Muscle layer of colon (tissue), 2 donors: ENCODE results near the gene FAM163B.

Experiments used
- H3K27ac ChIP-seq: one replicate; pipeline ENCODE4 v1.7.0; 2013; ENCODE audit warnings: low read depth, mild to moderate bottlenecking, low read length, moderate library complexity
- H3K27me3 ChIP-seq, 2 donors: one replicate each; pipeline ENCODE4 v1.7.0; 2013; ENCODE audit warnings: low read length in 2 of 2, mild to moderate bottlenecking in 2 of 2; ENCODE audit not compliant: insufficient read depth in 2 of 2, control insufficient read depth in 1 of 2
- H3K36me3 ChIP-seq: one replicate; pipeline ENCODE4 v1.7.0; 2013; ENCODE audit warnings: mild to moderate bottlenecking, low read length; ENCODE audit not compliant: insufficient read depth
- H3K4me1 ChIP-seq: one replicate; pipeline ENCODE4 v1.7.0; 2013; ENCODE audit warnings: mild to moderate bottlenecking, low read length; ENCODE audit not compliant: insufficient read depth
- H3K4me3 ChIP-seq, 2 donors: one replicate each; pipeline ENCODE4 v1.7.0; 2013; ENCODE audit warnings: low read length in 2 of 2, low read depth in 1 of 2, mild to moderate bottlenecking in 1 of 2, moderate library complexity in 1 of 2
- H3K9ac ChIP-seq: one replicate; pipeline ENCODE4 v1.7.0; 2013; ENCODE audit warnings: low read length
- H3K9me3 ChIP-seq: one replicate; pipeline ENCODE4 v1.7.0; 2013; ENCODE audit warnings: mild to moderate bottlenecking, low read length
- donor health status: abdominal sarcoma.
- donor health status: Adenocarcinoma of cecum.

Gene FAM163B

DNA sequence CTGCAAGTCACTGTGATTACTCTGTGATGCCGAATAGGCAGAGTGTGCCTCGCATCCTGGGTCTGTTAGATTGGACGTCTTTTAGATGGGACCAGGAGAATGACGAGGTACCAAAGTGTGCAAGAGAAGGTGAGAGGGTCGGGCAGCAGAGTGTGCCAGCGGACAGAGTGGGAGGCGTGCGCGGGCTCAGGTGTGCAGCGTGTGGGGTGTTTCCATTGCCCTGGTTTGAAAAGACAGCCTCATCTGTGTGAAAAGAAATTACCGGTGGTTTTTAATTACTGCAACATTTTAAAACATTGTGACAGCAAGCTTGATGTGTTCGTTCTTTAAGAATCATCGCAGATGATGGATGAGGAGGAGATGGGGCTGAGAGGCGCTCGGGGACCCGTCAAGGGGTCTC is 4.2 kb upstream of the FAM163B start:
- Histone ChIP-seq H3K4me1 (no peaks in the 10 kb centered on the region), H3K27ac (no peak overlapping the region), H3K27me3 (peaks cover 16 to 27% of the 10 kb centered on the region in 2 donors), H3K36me3 (no peaks in the 10 kb centered on the region), H3K4me3 (no peak overlapping the region), H3K9ac (no peak overlapping the region), H3K9me3 (no peaks in the 10 kb centered on the region)

DNA sequence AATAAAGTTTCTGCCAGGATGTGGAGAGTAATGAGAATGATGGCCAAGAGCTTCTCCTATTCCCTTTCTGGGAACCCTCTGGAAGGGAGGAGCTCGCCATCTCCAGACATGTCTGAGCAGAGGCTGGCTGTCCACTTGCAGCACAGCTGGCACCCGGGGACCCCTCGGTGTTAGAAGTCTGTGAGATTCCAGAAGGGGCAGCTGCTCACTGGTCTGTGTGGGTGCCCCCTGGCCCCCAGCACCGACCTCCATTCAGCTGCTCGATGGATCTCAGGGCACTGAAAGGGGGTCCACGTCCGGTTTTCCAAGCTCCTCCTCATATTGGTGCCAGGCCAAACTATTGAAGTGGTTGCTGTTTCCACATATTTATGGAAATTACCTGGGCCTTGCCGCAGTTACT is 3.6 kb upstream of the FAM163B start:
- Histone ChIP-seq H3K36me3 (no peaks in the 10 kb centered on the region), H3K27me3 (peaks cover 19 to 28% of the 10 kb centered on the region in 2 donors), H3K9me3 (no peaks in the 10 kb centered on the region), H3K27ac (no peak overlapping the region), H3K9ac (no peak overlapping the region), H3K4me3 (no peak overlapping the region), H3K4me1 (no peaks in the 10 kb centered on the region)

GRCh38 chr9:133612051-133612450 is 2.9 kb upstream of the FAM163B start:
- Histone ChIP-seq H3K4me3 (no peak overlapping the region), H3K9ac (no peak overlapping the region), H3K36me3 (no peaks in the 10 kb centered on the region), H3K4me1 (no peaks in the 10 kb centered on the region), H3K27ac (no peak overlapping the region), H3K27me3 (peaks cover 23 to 36% of the 10 kb centered on the region in 2 donors), H3K9me3 (no peaks in the 10 kb centered on the region)

GRCh38 chr9:133610845-133611244 is 1.7 kb upstream of the FAM163B start:
- Histone ChIP-seq H3K9ac (no peak overlapping the region), H3K4me3 (no peak overlapping the region), H3K4me1 (no peaks in the 10 kb centered on the region), H3K27me3 (peaks cover 24 to 43% of the 10 kb centered on the region in 2 donors), H3K9me3 (no peaks in the 10 kb centered on the region), H3K36me3 (no peaks in the 10 kb centered on the region), H3K27ac (no peak overlapping the region)

GRCh38 chr9:133608889-133609288 is 300 bp downstream of the FAM163B start:
- no peaks in the 10 kb centered on the region for H3K36me3 ChIP-seq
- no peak overlapping the region for H3K4me3 ChIP-seq
- peaks cover 24 to 51% of the 10 kb centered on the region in 2 donors for H3K27me3 ChIP-seq
- H3K4me1 ChIP-seq = no peaks in the 10 kb centered on the region
- no peak overlapping the region for H3K9ac ChIP-seq
- H3K27ac ChIP-seq = no peak overlapping the region
- no peaks in the 10 kb centered on the region for H3K9me3 ChIP-seq

- Histone ChIP-seq H3K9ac (no peak overlapping the region), H3K4me1 (no peaks in the 10 kb centered on the region), H3K9me3 (no peaks in the 10 kb centered on the region), H3K4me3 (no peak overlapping the region), H3K27ac (no peak overlapping the region), H3K27me3 (peaks cover 24 to 51% of the 10 kb centered on the region in 2 donors), H3K36me3 (no peaks in the 10 kb centered on the region)
Measured at GRCh38 chr9:133608382-133608781, 807 bp downstream of the FAM163B start.

DNA sequence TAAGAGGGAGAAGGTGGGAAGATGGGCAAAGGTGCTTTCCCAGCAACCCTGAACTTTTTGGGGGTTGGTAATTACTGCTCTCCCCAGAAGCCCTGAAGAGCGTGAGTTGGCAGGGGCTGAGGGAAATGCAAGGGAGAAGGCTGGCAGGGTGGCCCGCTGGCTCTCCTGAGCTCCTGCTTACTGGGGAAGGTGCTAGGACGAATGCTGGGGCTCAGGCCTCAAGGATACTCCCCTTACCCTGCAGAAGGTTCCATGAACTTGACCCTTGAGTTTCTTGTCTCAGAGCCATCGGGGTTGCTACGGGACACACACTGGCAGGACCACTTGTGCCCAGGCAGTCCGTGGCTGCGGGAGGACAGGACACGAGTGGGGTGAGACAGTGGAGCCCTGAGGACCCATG is 1.2 kb downstream of the FAM163B start:
- Histone ChIP-seq H3K9ac (no peak overlapping the region), H3K27me3 (peaks cover 24 to 51% of the 10 kb centered on the region in 2 donors), H3K36me3 (no peaks in the 10 kb centered on the region), H3K4me3 (no peak overlapping the region), H3K27ac (no peak overlapping the region), H3K4me1 (no peaks in the 10 kb centered on the region), H3K9me3 (no peaks in the 10 kb centered on the region)

DNA sequence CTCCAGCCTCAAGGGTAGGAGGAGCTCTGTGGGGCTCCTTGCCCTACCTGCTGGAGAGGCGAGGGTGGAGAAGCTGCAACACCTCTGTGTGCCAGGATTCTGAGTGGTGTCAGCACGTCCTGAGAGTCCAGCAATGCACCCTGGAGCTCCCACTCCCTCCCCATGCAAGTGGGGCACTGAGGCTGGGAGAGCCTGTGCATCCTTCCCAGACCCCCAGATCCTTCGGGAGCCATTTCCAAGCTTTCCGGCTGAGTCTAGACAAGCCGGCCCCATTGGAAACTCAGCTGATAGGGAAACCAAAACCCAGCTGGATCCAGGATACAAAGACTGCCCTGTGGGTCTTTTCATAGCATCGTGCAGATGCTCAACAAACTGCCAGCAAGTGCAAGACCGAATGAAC is 1.8 kb downstream of the FAM163B start:
- Histone ChIP-seq H3K9ac (no peak overlapping the region), H3K27ac (no peak overlapping the region), H3K4me3 (no peak overlapping the region), H3K36me3 (no peaks in the 10 kb centered on the region), H3K27me3 (peaks cover 24 to 51% of the 10 kb centered on the region in 2 donors), H3K4me1 (no peaks in the 10 kb centered on the region), H3K9me3 (no peaks in the 10 kb centered on the region)

- Histone ChIP-seq H3K27me3 (peaks cover 24 to 51% of the 10 kb centered on the region in 2 donors), H3K9ac (no peak overlapping the region), H3K27ac (no peak overlapping the region)
Measured at GRCh38 chr9:133606708-133607025, 2.5 kb downstream of the FAM163B start.

DNA sequence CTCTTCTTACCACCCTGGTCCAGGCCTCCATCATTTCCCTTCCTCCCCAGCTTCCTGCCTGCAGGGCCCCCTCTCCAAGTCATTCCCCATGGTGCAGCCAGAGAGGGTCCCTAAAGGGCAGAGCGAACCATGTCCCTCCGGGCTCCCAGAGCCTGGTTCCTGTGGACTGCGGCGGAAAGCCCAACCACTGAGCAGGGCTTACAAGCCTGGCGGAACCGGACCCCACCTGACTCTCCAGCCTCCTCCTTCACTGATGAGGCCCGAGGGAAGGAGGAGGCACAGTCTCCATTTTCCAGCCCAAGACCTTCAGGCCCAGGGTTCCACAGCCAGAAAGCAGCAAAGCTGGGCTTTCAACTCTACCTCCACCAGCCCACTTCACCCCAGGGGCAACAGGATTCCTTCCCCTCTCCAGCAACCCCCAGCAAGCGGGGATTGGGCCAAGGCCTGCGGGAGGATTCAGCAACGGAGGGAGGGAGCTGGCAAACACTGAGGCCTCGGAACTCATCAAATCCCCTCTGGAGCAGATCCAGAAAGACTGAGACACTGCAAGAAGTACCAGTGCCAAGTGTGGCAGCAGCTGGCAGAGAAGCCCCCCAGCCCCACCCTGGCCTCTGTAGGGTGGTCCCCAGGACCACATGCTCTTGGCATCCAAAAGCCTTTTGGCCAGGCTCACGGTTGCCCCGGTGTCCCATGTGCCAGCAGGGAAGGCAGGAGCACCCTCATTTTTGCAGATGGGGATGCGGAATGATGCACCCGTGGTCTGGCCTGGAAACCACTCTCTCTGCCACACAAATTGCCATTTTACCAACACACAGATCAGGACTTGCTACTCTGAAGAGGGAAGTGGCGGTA is 3.1 kb downstream of the FAM163B start:
- no peaks in the 10 kb centered on the region for H3K4me1 ChIP-seq
- H3K9me3 ChIP-seq = no peaks in the 10 kb centered on the region
- no peaks in the 10 kb centered on the region for H3K36me3 ChIP-seq
- no peak overlapping the region for H3K9ac ChIP-seq
- H3K4me3 ChIP-seq = no peak overlapping the region
- H3K27me3 ChIP-seq = peaks cover 23 to 49% of the 10 kb centered on the region in 2 donors
- H3K27ac ChIP-seq = no peak overlapping the region

More at GRCh38 chr9:133606708-133607025, 2.5 kb downstream of the FAM163B start:
- Histone ChIP-seq H3K36me3 (no peaks in the 10 kb centered on the region), H3K9me3 (no peaks in the 10 kb centered on the region), H3K4me3 (no peak overlapping the region), H3K4me1 (no peaks in the 10 kb centered on the region)

DNA sequence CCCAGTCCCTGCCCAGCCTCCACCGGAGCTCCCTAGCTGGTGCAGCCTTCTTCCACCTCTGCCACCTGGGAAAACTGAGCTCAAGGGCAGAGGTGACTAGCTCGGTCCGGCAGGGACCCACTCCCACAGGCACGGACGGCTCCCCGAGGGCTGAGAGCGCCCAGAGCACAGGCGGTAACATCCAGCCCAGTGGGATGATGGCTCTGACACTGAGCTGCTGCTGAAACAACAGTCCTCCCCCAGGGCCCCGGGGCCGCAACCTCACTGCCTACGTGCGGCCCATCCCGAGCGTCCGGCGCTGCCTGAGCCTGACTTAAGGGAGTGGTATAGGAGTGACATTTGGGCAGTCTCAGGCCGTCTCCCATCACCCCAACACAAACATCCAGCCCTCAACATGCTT is 3.7 kb downstream of the FAM163B start:
- Histone ChIP-seq H3K27me3 (peaks cover 19 to 42% of the 10 kb centered on the region in 2 donors), H3K4me3 (no peak overlapping the region), H3K9me3 (no peaks in the 10 kb centered on the region), H3K27ac (no peak overlapping the region), H3K36me3 (no peaks in the 10 kb centered on the region), H3K9ac (no peak overlapping the region), H3K4me1 (no peaks in the 10 kb centered on the region)

DNA sequence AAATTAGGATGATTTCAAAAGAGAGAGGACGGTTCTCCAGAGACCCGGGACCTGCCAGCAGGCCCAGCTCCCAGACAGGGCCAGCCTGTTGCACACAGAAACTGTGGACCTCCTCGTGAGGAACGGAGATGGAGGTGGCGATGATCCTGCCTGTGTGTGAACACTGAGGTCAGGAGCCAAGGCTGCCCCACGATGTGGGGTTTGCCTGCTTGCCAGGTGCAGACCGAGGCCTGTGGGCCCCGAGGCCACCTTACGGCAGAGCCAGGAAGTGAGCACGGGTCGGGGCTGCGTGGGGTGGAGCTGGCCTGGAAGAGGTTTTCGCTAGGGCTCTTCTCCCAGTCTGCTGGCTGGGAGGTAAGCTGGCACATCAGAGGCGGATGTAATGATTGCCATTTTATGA is 4.3 kb downstream of the FAM163B start:
- Histone ChIP-seq H3K36me3 (no peaks in the 10 kb centered on the region), H3K27me3 (peaks cover 17 to 38% of the 10 kb centered on the region in 2 donors), H3K9me3 (no peaks in the 10 kb centered on the region), H3K9ac (no peak overlapping the region), H3K4me3 (no peak overlapping the region), H3K4me1 (no peaks in the 10 kb centered on the region), H3K27ac (no peak overlapping the region)
